NCI-H446 treated with DMSO at 0.1 percent for 48 hours (cell line): Measurements from ENCODE around the gene ATG16L1.
A peak's percentile ranks its signal among the peaks of the same experiment; 100 is the strongest.

ENCODE experiments used
- DNase-seq: peaks from one replicate; lab custom pipeline; 2025; lab: John Stamatoyannopoulos, UW

The ATG16L1 gene

DNA sequence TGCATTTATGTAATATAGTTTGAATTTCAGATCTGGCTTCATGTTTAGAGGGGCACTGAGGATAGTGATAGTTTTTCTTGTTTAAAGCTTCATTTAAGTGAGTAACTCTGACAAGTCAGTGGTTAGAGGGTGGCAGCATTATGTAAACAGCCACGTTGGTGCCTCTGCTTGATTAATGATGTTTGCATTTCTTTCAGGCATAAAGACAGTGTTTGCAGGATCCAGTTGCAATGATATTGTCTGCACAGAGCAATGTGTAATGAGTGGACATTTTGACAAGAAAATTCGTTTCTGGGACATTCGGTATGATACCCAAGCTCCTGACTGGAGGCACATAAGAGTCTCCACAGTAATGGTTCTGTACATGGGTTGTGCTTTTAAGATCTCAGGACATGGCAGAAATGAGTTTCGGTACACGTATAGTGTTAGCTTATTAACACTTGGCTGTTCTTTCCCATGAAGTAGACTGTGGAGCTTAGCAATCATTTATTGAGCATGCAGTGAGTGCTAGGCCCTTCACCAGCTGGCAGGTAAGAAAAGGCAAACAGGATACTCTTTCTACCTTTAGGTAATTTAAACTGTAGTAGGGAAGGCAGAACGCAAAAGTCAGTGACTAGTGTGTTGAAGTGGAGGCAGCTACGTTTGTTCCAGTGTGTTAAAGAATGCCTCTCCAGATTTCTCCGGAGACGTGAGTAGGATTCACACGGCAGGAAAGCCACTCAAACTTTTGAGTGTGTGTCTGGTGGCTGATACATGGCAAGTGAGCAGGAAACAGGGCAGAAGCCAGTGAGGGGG, 38.8 kb downstream of the ATG16L1 start:
- no peak for DNase-seq

DNA sequence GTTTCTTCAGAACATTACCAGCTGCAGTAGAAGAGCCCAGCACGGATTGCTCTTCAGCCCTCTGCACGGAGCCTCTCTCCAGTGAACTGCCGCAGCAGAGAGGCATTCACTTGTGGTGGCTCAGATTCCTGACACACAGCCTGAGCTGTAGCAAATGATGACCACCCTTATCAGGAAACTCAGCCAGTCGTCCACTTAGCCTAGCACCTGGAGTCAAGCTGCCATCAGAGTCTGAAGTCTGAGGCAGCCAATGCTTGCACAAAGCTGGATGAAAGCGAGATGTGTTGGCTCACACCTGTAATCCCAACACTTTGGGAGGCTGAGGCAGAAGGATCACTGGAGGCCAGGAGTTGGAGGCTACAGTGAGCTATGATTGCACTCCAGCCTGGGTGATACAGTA, 44.4 kb downstream of the ATG16L1 start:
- DNase-seq, result no peak

DNA sequence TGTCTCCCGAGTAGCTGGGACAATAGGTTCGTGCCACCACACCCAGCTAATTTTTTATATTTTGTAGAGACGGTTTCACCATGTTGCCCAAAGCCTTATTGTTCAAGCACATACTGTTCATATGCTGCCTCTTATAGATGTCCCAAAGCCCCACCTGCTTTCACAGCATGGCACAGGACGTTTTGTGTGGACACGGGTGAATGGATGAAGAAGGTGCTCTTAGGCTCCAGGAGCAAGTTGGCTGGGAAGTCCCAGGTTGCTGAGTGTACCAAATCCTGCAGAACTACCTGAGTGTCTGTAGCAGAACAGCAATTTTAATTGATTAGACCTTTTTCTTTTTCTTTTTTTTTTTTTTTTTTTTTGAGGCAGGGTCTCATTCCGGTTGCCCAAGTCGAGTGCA, 45.6 kb downstream of the ATG16L1 start:
- DNase-seq, result no peak

DNA sequence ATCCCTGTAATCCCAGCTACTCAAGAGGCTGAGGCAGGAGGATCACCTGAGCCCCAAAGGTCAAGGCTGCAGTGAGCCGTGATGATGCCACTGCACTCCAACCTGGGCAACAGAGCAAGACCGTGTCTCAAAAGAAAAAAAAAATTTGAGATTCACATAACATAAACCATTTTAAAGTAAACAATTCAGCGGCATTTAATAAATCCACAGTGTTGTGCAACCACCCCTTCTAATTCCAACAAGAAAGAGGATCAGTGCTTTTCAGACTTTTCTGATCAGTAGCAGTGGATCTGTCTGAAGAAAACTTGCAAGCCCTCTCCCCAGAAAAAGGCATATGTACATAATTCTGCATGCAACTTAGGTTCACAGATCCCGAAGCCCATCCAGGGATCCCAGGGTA, 48.9 kb downstream of the ATG16L1 start:
- no peak for DNase-seq

DNA sequence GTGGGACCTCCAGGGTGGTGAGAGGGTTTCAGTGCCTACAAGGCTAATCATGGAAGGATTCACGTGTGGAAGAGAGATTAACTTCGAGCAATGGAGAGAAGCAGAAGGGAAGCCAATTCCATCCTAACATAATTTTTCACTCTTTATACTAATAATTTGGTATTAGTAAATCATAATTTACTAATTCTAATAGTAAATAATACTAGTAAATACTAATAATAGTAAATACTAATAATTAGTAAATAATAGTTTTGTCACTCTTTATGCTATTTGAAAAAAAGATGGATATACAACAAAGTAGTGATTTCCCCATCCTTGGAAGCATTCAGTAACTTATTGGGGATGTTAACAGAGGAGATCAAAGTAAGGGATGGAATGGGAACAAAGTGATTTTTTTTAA, 49.8 kb downstream of the ATG16L1 start:
- DNase-seq, result no peak

DNA sequence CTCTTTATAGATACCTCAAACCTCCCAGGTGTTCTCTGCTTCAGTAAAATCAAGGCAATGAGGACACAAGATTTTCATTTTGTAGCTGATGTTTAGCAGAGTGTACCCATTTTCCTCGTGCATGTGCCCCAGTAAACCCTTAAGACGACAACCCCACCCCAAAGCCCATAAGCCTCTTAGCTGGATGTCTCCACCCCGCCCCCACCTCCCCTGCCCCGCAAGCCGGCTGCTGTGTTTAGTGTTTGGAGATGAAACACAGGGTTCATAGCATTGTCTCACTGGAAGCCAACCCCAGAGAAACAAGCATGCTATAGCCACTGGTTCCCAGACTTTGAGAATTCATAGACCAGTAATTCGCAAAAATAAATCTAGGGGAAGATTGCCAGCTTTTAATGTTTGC, 50.3 kb downstream of the ATG16L1 start:
- DNase-seq, result no peak

DNA sequence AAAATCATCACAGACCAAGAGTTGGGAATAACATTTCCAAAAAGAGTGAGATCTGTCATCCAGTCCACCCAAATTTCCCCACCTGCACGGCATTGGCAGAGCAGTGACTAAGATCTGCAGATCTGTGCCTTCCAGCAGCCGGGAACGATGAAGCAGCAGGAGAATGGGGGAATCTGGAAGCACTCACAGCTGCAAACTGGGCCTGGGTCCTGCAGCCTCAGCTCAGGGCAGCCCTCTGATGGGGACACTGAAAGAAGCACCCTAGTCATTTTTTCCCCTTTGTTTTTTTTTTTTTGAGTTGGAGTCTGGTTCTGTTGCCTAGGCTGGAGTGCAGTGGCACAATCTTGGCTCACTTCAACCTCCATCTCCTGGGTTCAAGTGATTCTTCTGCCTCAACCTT, 51.8 kb downstream of the ATG16L1 start:
- no peak for DNase-seq

DNA sequence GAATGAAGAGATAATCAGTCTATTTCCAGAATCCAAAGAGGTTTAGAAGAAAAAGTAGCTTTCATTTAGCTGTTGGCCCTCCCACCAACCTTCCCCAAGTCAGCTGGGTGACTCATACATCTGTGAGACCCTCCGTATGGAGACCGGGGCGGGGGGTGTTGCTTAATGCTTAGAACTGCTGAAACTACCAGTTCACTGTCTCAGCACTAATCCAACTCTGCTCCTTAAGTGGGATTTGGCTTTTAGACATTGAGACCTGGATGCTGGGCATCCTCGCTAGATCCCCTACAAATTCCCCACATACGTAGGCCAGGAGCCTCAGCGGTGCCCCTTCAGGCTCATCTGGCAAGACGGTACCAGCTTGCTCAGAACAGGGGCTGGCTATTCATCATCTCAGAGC, 56.1 kb downstream of the ATG16L1 start, which contains the start of gene SAG:
Gene SAG, plus strand, starts transcription at position 252 of the 400 bp plus-strand sequence. CDS start 1,374 bp downstream, outside the sequence.
- no peak for DNase-seq

DNA sequence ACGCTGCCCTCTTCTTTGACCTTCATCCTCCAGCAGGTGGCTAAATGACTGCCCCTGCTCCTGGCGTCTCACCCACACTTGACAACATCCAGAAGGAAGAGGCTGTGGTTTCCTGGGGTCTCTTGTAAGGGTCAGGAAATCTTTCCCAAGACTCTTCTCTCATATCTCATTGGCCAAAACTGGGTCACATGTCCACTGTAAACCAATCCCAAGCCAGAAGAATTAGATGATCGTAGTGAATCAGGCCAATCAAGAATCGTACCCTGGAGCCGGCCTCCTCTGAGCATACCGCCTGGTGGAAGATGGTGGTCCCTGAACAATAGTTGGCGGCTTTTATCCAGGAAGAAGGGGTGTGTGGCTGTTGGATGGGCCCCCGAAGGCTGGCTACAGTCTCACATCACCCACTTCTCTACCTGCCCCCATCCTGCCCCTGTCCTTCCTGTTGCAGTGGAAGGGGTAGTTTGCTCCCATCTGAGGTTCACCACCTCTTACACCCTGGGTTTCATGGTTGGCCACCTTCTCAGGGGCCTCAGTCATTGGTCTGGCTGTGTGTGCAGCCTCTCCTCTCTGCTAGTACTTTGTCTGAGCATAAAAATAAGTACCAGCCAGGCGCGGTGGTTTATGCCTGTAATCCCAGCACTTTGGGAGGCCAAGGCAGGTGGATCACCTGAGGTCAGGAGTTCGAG, 59.9 kb downstream of the ATG16L1 start:
- no peak for DNase-seq

DNA sequence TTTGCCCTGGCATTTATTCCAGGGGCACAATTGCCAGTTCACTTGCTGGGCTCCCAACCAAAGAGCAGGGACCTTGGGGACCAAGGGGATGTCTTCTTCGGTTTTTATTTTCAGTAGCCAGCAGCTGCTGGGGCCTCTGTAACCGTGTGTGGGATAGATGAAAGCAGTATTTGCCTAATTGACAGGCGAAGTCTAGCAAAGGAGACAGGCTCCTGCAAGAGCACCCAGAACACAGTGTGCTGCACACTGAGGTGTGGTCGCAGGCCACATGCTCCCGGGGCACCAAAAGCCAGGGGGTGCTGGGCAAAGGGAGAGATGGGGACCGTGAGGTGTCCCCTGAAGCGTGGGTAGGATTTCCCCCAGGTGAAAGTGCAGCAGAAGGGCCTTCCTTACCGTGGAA, 61.4 kb downstream of the ATG16L1 start:
- no peak for DNase-seq

DNA sequence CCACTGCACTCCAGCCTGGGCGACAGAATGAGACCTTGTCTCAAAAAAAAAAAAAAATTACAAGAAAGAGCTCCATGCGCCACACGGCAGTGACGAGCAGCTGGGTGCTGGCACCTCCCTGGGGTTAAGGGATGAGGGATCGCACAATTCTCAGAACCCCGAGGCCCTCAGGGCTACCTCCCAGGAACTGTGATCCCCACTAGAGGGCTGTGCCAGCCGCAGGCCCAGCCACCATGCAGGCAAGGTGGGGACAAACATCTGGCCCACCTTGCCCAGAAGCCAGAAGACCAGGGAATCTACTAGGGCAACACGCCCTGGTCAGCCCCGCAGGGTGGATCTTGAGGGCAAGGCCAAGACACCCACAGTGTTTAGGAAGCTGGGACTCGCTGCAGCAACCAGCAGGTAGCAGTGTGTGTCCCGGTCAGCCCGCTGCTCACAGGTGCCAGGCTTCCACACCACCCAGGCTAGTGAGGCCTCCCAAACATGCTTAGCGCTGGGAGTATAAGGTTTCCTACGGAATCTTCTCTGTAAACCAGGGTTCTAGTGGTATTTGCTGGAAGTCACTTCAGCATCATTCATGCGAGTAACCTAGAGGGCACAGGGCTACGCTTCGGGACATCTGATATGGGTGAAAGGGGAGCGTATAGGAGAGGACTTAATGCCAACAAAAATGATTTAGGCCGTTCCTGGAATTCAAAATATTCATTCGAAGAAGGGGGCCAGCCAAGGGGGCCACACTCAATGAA, 62.9 kb downstream of the ATG16L1 start:
- no peak for DNase-seq

DNA sequence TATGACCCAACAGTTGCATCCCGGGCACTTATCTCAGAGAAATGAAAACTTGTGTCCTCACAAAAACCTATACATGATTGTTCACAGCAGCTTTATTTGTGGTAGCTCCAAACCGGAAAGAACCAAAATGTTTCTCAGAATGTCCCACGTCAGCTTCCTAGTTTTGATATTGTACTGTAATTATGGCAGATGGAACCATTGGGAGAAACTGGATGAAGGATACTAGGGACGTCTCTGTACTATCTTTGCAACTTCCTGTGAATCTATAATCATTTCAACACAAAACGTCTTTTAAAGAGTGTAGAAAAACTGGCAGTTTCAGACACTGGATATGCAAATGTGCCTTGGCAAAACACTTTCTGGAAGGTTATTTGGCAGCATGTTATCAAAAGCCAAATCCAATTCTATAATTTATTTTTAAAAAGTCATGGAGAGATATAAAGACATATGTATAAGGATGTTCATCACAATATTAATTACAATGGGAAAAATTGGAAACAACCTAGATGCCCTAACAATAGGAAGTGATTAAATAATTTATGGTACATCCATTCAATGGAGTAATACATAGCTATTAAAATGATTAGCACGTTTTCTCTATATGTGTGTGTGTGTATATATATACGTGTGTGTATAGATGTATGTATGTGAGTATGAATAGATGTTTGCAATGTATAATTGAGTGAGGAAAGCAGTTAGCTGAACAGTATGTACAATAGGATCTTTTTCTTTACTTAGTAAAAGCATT, 65.9 kb downstream of the ATG16L1 start:
- DNase-seq, result no peak

DNA sequence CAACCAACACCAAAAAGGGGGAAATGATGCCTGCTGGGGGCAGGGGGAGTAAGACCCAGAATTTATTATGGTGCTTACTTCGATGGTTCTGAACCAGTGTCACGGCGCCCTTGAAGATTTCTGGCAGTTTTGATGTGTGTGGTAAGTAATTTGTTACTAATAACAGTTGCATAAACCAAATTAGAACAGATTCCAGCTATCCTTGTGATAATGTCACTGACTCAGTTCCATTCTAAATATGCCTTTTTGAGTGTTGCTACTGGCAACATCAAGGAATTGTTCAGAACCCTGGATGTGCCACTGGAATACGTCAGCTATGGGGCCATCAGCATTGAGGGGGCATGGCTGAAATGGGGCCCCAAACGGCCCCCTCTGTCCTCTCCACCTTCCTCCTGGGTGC, 67.8 kb downstream of the ATG16L1 start:
- DNase-seq, result no peak

DNA sequence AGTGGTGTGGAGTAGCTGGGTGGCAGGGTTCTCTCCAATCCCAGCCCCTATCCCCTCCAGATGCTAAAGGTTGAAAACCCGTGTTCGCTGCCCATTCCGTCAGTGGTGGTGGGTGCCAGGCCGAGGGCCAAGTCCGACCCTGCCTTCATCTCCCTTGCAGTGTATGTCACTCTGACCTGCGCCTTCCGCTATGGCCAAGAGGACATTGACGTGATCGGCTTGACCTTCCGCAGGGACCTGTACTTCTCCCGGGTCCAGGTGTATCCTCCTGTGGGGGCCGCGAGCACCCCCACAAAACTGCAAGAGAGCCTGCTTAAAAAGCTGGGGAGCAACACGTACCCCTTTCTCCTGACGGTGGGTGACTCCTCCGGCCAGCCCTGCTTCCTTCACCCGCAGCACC, 69.0 kb downstream of the ATG16L1 start:
- DNase-seq, result no peak

DNA sequence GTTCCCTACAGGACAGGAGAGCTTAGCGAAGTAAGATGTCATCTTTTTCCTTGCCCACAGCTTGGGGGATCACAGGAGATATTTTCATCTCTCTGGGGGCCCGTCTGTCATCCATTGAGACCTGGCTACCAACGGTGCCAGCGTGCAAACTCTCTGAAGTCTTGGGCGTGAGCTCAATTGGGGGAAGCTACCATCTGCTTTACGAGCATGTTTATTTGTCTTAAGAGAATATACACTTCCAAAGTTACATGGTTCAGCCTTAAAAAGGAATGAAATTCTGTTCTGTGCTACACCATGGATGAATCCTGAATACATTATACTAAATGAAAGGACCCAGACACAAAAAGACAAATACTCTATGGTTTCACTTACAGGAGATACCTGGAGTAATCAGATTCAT, 69.7 kb downstream of the ATG16L1 start:
- DNase-seq, result no peak

DNA sequence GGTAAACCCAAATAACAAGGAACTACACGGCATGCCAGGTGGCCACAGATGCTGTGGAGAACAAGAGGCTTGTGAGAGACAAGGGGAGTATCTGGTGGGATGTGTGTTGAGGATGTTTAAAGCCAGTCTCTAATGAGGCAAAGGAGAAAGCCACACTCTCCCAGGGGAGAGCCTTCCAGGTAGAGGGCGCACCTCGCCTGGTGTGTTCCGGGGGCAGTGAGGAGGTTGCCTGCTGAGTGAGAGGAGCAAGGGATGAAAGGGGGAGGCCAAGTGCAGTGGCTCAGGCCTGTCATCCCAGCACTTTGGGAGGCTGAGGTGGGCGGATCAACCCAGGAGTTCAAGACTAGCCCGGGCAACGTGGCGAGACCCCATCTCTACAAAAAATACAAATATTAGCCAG, 72.4 kb downstream of the ATG16L1 start:
- no peak for DNase-seq

DNA sequence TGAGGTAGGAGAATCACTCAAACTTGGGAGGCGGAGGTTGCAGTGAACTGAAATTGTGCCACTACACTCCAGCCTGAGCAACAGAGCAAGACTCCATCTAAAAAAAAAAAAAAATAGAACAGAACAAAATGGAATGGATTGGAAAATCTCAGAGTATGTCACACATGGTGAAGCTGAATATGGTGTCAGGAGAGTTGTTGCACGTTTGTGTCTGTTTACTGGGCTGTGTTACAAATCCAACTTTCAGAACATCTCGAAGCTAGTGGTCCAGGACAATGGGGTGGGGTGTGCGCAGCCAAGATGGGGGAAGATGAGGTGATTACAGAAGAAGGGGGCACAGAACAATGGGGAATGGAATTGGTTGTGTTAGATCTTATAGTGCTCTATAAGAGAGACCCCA, 73.8 kb downstream of the ATG16L1 start:
- DNase-seq, result no peak

DNA sequence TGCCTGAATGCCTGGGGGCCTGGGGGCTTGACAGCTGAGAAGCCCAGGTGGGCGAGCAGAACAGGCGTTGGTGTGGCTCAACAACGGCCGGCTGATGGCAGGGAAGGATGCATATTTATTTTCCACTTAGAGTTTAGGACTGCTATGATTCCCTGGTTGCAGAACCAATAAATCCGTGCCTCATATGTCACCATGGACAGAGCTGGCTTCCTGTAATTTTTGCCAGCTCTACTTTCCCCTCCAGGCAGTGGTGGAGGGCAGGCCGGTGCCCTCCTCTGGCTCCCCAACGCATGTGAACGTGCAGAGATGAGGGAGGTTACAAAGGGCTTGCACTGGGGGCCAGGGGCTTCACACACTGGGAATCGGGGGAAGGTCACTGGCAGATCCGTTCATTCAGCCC, 74.3 kb downstream of the ATG16L1 start:
- no peak for DNase-seq

DNA sequence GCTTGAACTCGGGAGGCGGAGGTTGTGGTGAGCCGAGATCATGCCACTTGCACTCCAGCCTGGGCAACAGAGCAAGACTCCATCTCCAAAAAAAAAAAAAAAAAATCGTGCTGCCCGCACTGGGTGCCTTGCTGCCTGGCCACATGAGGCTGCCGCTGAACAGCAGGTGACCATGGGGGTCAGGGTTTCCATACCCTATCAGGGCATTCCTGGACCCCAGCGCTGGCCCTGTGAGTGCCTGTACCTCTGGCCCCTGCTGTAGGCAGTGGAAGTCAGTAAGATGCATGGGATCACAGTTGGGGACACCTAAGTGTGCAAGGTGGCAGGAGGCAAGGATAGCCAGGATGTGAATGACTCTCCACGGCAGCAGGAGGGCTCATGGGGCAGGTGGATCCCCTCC, 75.0 kb downstream of the ATG16L1 start:
- DNase-seq, result no peak

DNA sequence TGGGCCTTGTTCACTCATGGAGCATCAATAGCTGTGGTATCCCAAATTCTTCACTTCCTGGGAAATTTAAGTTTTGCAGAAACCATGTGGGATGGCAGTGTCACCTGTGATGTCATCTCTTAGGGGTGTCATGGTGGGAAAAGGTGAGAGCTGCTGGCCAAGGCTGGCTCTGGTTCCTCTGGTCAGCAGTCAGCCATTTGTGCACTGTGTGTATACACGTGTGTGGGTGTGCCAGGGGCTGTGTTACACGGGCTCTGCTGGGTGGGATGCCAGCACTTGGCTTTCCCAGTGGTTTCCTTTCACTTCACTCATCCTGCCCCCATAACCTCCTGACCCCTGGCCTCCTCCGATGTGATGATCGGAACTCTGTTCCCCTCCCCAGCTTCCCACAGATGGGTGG, 77.4 kb downstream of the ATG16L1 start:
- no peak for DNase-seq

DNA sequence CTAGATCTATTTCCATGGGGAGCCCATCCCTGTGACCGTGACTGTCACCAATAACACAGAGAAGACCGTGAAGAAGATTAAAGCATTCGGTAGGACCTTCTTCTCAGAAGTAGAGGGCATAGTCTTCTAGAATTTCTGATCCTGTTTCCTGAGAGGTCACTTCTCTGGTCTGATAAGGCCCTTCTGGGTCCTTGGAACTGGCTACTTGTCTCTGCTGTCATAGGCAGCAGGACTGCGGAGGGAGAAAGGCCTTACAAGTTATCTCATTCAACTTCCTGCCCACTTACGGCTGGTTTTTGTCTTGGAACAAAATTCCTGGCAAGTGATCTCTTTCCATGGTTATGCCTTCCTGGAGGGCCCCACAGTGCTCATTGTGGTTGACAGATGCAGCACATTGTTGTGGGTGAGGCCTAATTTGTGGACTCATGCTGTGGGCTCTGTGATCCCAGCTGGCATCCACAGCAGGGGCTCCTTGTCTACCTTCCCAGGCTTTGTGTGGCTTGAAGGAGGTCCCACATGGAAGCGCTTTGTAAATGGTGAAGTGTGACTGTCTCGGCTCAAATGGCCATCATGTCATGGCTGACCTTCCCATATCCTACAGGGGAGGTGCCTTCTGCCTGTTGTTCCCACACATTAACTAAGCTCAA, 78.1 kb downstream of the ATG16L1 start:
- DNase-seq, result peak; percentile 42

DNA sequence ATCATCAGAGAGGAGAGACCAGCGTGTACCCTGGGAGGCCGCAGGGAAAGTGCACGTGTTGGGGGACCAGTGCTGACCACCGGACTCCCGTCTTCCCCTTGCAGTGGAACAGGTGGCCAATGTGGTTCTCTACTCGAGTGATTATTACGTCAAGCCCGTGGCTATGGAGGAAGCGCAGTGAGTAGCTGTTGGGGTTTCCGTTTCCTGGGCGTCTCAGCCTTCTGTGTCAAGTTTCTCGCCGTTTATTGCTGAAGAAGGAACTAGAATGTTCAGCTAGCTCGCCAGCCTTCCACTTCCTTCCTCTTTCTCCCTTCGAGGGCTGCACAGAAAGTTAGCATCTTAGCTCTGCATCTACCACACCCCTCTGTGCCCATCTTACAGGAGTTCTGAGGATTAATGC, 80.1 kb downstream of the ATG16L1 start:
- DNase-seq, result no peak
